Measurements from ENCODE around the gene FNDC3B.

- TF ChIP-seq TAF1 (IDR thresholded peaks at IDR 0.05; ENCODE audit: borderline replicate concordance, insufficient read depth, low read length): no peak
- TF ChIP-seq REST (IDR thresholded peaks at IDR 0.05; ENCODE audit: insufficient read depth in 1 of 2, low read depth in 2 of 2, low read length in 2 of 2): no peak
- no peak for TF ChIP-seq POLR2AphosphoS5 (IDR thresholded peaks at IDR 0.05; ENCODE audit: low read depth, low read length)
- no peak for TF ChIP-seq FOXP2 (optimal IDR thresholded peaks at IDR 0.05; ENCODE audit: borderline replicate concordance, extremely low read depth, extremely low read length, insufficient read depth)
- TF ChIP-seq SIN3A (IDR thresholded peaks at IDR 0.05; ENCODE audit: borderline replicate concordance, insufficient read depth, low read length): no peak
Measured at GRCh38 chr3:172376402-172376801, 337.0 kb downstream of the FNDC3B start.

All from PFSK-1 (cell line).